HEK293 (cell line): Measurements from ENCODE around the gene SAMD4A.

Source experiments
- CTCF ChIA-PET: fragments of 350-600 bp; formaldehyde crosslinking; extraction: SDS; loops from one replicate; lab custom pipeline; 2021; ENCODE audit warnings: antibody characterized with exemption; lab: Yijun Ruan, JAX
- POLR2A ChIA-PET: fragments of 300-600 bp; formaldehyde crosslinking; extraction: SDS; loops from one replicate; lab custom pipeline; 2020; ENCODE audit warnings: antibody characterized with exemption, inconsistent platforms; lab: Yijun Ruan, JAX
- H3K27ac ChIP-seq: fragments of 200-500 bp; sonication (Bioruptor generic); 2 replicates; pipeline ENCODE4 v1.5.1; 2014; ENCODE audit warnings: low read depth, low read length, control low read depth, inconsistent platforms; ENCODE audit errors: extremely low read depth
- H3K36me3 ChIP-seq, 2 experiments: fragments of 200-500 bp in 1 of 2; sonication (Bioruptor generic) in 1 of 2; 1 replicate in 1 of 2; 2 replicates in 1 of 2; pipeline ENCODE4 v1.5.1; 2014 to 2017; ENCODE audit warnings: inconsistent platforms in 2 of 2, low read length in 2 of 2; ENCODE audit not compliant: control insufficient read depth in 2 of 2, insufficient read depth in 1 of 2
- H3K4me1 ChIP-seq: fragments of 200-500 bp; sonication (Bioruptor generic); 2 replicates; pipeline ENCODE4 v1.5.1; 2014; ENCODE audit warnings: mild to moderate bottlenecking, low read length, inconsistent platforms; ENCODE audit not compliant: control insufficient read depth, insufficient read depth
- H3K4me3 ChIP-seq: 2 replicates; pipeline ENCODE4 v1.5.1; 2011; ENCODE audit warnings: low read depth, mild to moderate bottlenecking, control low read depth, low read length, moderate library complexity
- H3K9me3 ChIP-seq: fragments of 200-500 bp; sonication (Bioruptor generic); 2 replicates; pipeline ENCODE4 v1.5.1; 2014; ENCODE audit warnings: low read depth, low read length, inconsistent platforms; ENCODE audit not compliant: control insufficient read depth, insufficient read depth
- KLF1 ChIP-seq: fragments of 450-650 bp; formaldehyde crosslinking; IDR thresholded peaks from 2 replicates; pipeline ENCODE4 v1.5.1; 2016; ENCODE audit warnings: missing biosample characterization, missing genetic modification characterization
- RBAK ChIP-seq: fragments of 450-650 bp; formaldehyde crosslinking; IDR thresholded peaks from 2 replicates; pipeline ENCODE4 v1.5.1; 2016; ENCODE audit warnings: missing biosample characterization, missing genetic modification characterization
- SP2 ChIP-seq: fragments of 450-650 bp; formaldehyde crosslinking; IDR thresholded peaks from 2 replicates; pipeline ENCODE4 v1.5.1; 2016; ENCODE audit warnings: missing biosample characterization, missing genetic modification characterization
- ZBTB1 ChIP-seq: fragments of 450-650 bp; formaldehyde crosslinking; IDR thresholded peaks from 2 replicates; pipeline ENCODE4 v1.5.1; 2016; ENCODE audit warnings: missing biosample characterization, missing genetic modification characterization
- ZNF133 ChIP-seq: fragments of 450-650 bp; formaldehyde crosslinking; IDR thresholded peaks from 2 replicates; pipeline ENCODE4 v1.5.1; 2016; ENCODE audit warnings: missing biosample characterization, missing genetic modification characterization
- ZNF138 ChIP-seq: fragments of 450-650 bp; formaldehyde crosslinking; IDR thresholded peaks from 2 replicates; pipeline ENCODE4 v1.5.1; 2016; ENCODE audit warnings: missing biosample characterization, missing genetic modification characterization, borderline replicate concordance
- ZNF239 ChIP-seq: fragments of 450-650 bp; formaldehyde crosslinking; IDR thresholded peaks from 2 replicates; pipeline ENCODE4 v1.5.1; 2016; ENCODE audit warnings: missing biosample characterization, missing genetic modification characterization
- ZNF394 ChIP-seq: fragments of 450-650 bp; formaldehyde crosslinking; IDR thresholded peaks from 2 replicates; pipeline ENCODE4 v1.5.1; 2016; ENCODE audit warnings: missing biosample characterization, missing genetic modification characterization, mild to moderate bottlenecking, moderate library complexity, borderline replicate concordance
- ZNF404 ChIP-seq: fragments of 450-650 bp; formaldehyde crosslinking; IDR thresholded peaks from 2 replicates; pipeline ENCODE4 v1.5.1; 2017; ENCODE audit warnings: missing biosample characterization, missing genetic modification characterization
- ZNF48 ChIP-seq: fragments of 450-650 bp; formaldehyde crosslinking; IDR thresholded peaks from 2 replicates; pipeline ENCODE4 v1.5.1; 2016; ENCODE audit warnings: missing biosample characterization, missing genetic modification characterization
- ZNF521 ChIP-seq: fragments of 450-650 bp; formaldehyde crosslinking; IDR thresholded peaks from 2 replicates; pipeline ENCODE4 v1.5.1; 2017; ENCODE audit warnings: missing biosample characterization, mild to moderate bottlenecking, missing genetic modification characterization
- ZNF529 ChIP-seq: fragments of 450-650 bp; formaldehyde crosslinking; IDR thresholded peaks from 2 replicates; pipeline ENCODE4 v1.5.1; 2017; ENCODE audit warnings: missing genetic modification characterization, missing biosample characterization; ENCODE audit not compliant: insufficient replicate concordance
- ZNF555 ChIP-seq: fragments of 450-650 bp; formaldehyde crosslinking; conservative IDR thresholded peaks from 2 replicates; pipeline ENCODE4 v1.5.1; 2017; ENCODE audit warnings: missing biosample characterization, mild to moderate bottlenecking, missing genetic modification characterization, inconsistent platforms
- ZNF571 ChIP-seq: fragments of 450-650 bp; formaldehyde crosslinking; IDR thresholded peaks from 2 replicates; pipeline ENCODE4 v1.5.0; 2017; ENCODE audit warnings: missing biosample characterization, missing genetic modification characterization
- ZNF621 ChIP-seq: fragments of 450-650 bp; formaldehyde crosslinking; IDR thresholded peaks from 2 replicates; pipeline ENCODE4 v1.5.1; 2017; ENCODE audit warnings: missing biosample characterization, missing genetic modification characterization
- ZNF768 ChIP-seq: fragments of 450-650 bp; formaldehyde crosslinking; IDR thresholded peaks from 2 replicates; pipeline ENCODE4 v1.5.1; 2018; ENCODE audit warnings: missing biosample characterization, mild to moderate bottlenecking, missing genetic modification characterization
- TF ChIP-seq, protein P1 (sequence below): fragments of 450-650 bp; formaldehyde crosslinking; conservative IDR thresholded peaks from 2 replicates; pipeline ENCODE4 v1.5.1; 2016; ENCODE audit warnings: low read depth, missing biosample characterization, missing genetic modification characterization
- TF ChIP-seq, protein P2 (sequence below): fragments of 450-650 bp; formaldehyde crosslinking; IDR thresholded peaks from 2 replicates; pipeline ENCODE4 v1.5.1; 2016; ENCODE audit warnings: missing biosample characterization, missing genetic modification characterization, low read depth
- TF ChIP-seq, protein P3 (sequence below): fragments of 450-650 bp; formaldehyde crosslinking; IDR thresholded peaks from 2 replicates; pipeline ENCODE4 v1.5.1; 2016; ENCODE audit warnings: missing biosample characterization, missing genetic modification characterization
- TF ChIP-seq, protein P4 (sequence below): fragments of 450-650 bp; formaldehyde crosslinking; optimal IDR thresholded peaks from 2 replicates; pipeline ENCODE3; 2016; ENCODE audit warnings: missing biosample characterization, mild to moderate bottlenecking, missing genetic modification characterization
- TF ChIP-seq, protein P5 (sequence below): fragments of 450-650 bp; formaldehyde crosslinking; IDR thresholded peaks from 2 replicates; pipeline ENCODE4 v1.5.1; 2016; ENCODE audit warnings: missing biosample characterization, missing genetic modification characterization
- TF ChIP-seq, protein P6 (sequence below): fragments of 450-650 bp; formaldehyde crosslinking; IDR thresholded peaks from 2 replicates; pipeline ENCODE4 v1.5.1; 2017; ENCODE audit warnings: missing biosample characterization, missing genetic modification characterization
- TF ChIP-seq, protein P7 (sequence below): fragments of 450-650 bp; formaldehyde crosslinking; IDR thresholded peaks from 2 replicates; pipeline ENCODE4 v1.5.1; 2017; ENCODE audit warnings: missing biosample characterization, missing genetic modification characterization

SAMD4A gene

DNA sequence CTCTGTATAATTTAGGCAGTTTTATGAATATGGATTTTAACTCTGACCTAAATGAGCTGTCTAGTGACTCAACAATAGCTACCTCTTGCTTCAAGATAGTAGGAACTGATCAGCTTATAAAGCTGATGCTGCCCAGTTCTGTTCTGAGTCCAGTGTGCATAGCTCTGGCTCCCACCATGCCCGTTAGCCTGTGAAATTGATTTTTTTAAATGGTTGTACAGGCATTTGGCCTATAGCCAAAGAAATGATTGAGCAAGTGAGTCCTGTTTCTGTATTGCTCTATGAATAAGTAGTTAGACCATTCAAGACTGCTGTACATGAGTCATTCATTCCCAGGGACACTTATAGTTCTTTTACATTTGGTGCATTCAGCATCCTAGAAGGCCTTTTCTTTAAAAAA lies 36.4 kb downstream of the SAMD4A start:
- ChIA-PET CTCF (interaction anchor here (0.7 kb wide), 1 partner anchor 9 kb away, joined by 4 read pairs; no protein-coding TSS in a partner anchor), POLR2A (no interaction called here)
- TF ChIP-seq ZNF529 (tag by site-specific recombination) (no peak), ZNF521 (tag by site-specific recombination) (no peak), ZNF768 (tag by site-specific recombination) (no peak), ZNF571 (no peak), ZNF394 (tag by site-specific recombination) (no peak)
- TF ChIP-seq, protein P1, sequence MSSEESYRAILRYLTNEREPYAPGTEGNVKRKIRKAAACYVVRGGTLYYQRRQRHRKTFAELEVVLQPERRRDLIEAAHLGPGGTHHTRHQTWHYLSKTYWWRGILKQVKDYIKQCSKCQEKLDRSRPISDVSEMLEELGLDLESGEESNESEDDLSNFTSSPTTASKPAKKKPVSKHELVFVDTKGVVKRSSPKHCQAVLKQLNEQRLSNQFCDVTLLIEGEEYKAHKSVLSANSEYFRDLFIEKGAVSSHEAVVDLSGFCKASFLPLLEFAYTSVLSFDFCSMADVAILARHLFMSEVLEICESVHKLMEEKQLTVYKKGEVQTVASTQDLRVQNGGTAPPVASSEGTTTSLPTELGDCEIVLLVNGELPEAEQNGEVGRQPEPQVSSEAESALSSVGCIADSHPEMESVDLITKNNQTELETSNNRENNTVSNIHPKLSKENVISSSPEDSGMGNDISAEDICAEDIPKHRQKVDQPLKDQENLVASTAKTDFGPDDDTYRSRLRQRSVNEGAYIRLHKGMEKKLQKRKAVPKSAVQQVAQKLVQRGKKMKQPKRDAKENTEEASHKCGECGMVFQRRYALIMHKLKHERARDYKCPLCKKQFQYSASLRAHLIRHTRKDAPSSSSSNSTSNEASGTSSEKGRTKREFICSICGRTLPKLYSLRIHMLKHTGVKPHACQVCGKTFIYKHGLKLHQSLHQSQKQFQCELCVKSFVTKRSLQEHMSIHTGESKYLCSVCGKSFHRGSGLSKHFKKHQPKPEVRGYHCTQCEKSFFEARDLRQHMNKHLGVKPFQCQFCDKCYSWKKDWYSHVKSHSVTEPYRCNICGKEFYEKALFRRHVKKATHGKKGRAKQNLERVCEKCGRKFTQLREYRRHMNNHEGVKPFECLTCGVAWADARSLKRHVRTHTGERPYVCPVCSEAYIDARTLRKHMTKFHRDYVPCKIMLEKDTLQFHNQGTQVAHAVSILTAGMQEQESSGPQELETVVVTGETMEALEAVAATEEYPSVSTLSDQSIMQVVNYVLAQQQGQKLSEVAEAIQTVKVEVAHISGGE = no peak
- TF ChIP-seq, protein P2, sequence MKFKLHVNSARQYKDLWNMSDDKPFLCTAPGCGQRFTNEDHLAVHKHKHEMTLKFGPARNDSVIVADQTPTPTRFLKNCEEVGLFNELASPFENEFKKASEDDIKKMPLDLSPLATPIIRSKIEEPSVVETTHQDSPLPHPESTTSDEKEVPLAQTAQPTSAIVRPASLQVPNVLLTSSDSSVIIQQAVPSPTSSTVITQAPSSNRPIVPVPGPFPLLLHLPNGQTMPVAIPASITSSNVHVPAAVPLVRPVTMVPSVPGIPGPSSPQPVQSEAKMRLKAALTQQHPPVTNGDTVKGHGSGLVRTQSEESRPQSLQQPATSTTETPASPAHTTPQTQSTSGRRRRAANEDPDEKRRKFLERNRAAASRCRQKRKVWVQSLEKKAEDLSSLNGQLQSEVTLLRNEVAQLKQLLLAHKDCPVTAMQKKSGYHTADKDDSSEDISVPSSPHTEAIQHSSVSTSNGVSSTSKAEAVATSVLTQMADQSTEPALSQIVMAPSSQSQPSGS (tag by site-specific recombination) = no peak
- TF ChIP-seq, protein P3, sequence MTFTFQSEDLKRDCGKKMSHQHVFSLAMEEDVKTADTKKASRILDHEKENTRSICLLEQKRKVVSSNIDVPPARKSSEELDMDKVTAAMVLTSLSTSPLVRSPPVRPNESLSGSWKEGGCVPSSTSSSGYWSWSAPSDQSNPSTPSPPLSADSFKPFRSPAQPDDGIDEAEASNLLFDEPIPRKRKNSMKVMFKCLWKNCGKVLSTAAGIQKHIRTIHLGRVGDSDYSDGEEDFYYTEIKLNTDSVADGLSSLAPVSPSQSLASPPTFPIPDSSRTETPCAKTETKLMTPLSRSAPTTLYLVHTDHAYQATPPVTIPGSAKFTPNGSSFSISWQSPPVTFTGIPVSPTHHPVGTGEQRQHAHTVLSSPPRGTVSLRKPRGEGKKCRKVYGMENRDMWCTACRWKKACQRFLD (tag by site-specific recombination) = no peak

DNA sequence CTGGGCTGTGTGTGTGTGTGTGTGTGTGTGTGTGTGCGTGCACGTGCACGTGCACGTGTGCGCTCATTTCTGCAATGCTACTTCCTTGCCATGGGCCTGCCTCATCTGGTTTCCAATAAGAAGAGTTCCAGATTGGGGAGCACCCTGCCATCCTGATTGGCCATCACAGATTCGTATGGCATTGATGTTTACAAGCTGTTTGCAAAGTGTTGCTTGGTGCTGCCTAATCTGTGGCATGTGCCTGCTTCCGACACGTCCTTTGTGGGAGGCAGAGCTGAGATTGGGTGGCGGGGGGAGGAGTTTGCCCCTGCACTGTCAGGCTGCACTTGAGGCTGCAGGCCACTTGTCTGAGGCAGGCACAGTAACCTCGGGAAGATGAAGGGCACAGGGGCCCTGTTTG lies 39.2 kb downstream of the SAMD4A start:
- TF ChIP-seq KLF1 (tag by site-specific recombination) = no peak
- no peak for TF ChIP-seq ZNF133 (tag by site-specific recombination)
- TF ChIP-seq, protein P4, sequence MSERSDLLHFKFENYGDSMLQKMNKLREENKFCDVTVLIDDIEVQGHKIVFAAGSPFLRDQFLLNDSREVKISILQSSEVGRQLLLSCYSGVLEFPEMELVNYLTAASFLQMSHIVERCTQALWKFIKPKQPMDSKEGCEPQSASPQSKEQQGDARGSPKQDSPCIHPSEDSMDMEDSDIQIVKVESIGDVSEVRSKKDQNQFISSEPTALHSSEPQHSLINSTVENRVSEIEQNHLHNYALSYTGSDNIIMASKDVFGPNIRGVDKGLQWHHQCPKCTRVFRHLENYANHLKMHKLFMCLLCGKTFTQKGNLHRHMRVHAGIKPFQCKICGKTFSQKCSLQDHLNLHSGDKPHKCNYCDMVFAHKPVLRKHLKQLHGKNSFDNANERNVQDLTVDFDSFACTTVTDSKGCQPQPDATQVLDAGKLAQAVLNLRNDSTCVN (tag by site-specific recombination) = peak; percentile 23
- TF ChIP-seq, protein P5, sequence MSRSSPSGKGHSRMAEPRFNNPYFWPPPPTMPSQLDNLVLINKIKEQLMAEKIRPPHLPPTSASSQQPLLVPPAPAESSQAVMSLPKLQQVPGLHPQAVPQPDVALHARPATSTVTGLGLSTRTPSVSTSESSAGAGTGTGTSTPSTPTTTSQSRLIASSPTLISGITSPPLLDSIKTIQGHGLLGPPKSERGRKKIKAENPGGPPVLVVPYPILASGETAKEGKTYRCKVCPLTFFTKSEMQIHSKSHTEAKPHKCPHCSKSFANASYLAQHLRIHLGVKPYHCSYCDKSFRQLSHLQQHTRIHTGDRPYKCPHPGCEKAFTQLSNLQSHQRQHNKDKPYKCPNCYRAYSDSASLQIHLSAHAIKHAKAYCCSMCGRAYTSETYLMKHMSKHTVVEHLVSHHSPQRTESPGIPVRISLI (tag by site-specific recombination) = no peak
- TF ChIP-seq ZNF48 = no peak
- TF ChIP-seq, protein P6, sequence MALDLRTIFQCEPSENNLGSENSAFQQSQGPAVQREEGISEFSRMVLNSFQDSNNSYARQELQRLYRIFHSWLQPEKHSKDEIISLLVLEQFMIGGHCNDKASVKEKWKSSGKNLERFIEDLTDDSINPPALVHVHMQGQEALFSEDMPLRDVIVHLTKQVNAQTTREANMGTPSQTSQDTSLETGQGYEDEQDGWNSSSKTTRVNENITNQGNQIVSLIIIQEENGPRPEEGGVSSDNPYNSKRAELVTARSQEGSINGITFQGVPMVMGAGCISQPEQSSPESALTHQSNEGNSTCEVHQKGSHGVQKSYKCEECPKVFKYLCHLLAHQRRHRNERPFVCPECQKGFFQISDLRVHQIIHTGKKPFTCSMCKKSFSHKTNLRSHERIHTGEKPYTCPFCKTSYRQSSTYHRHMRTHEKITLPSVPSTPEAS (tag by site-specific recombination) = 0 out of 2 replicates have a peak, but pooled peaks have one; percentile 13
- no peak for TF ChIP-seq ZNF404
- TF ChIP-seq ZNF239 (tag by site-specific recombination) = no peak
- TF ChIP-seq ZNF138 (tag by site-specific recombination) = no peak
- TF ChIP-seq RBAK (tag by site-specific recombination) = no peak
- TF ChIP-seq, protein P7, sequence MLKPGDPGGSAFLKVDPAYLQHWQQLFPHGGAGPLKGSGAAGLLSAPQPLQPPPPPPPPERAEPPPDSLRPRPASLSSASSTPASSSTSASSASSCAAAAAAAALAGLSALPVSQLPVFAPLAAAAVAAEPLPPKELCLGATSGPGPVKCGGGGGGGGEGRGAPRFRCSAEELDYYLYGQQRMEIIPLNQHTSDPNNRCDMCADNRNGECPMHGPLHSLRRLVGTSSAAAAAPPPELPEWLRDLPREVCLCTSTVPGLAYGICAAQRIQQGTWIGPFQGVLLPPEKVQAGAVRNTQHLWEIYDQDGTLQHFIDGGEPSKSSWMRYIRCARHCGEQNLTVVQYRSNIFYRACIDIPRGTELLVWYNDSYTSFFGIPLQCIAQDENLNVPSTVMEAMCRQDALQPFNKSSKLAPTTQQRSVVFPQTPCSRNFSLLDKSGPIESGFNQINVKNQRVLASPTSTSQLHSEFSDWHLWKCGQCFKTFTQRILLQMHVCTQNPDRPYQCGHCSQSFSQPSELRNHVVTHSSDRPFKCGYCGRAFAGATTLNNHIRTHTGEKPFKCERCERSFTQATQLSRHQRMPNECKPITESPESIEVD (tag by site-specific recombination) = no peak
- no peak for TF ChIP-seq ZBTB1 (tag by site-specific recombination)
- no peak for TF ChIP-seq SP2
- no peak for TF ChIP-seq ZNF555 (tag by site-specific recombination)
- no peak for TF ChIP-seq ZNF621 (tag by site-specific recombination)
- no peaks in the 10 kb centered on the region for H3K36me3 ChIP-seq
- no peaks in the 10 kb centered on the region for H3K4me1 ChIP-seq
- POLR2A ChIA-PET = no interaction called here
- H3K27ac ChIP-seq = no peak overlapping the region
- no peaks in the 10 kb centered on the region for H3K9me3 ChIP-seq
- no peak overlapping the region for H3K4me3 ChIP-seq
- CTCF ChIA-PET = interaction anchor here (1.0 to 1.2 kb wide), 2 partner anchors 85 to 167 kb away, joined by 3 read pairs; no protein-coding TSS in a partner anchor

More for the DNA sequence above, 36.4 kb downstream of the SAMD4A start:
- Histone ChIP-seq H3K27ac (no peak overlapping the region), H3K36me3 (no peaks in the 10 kb centered on the region), H3K4me3 (no peak overlapping the region), H3K4me1 (peaks cover 8% of the 10 kb centered on the region; the same call in 1 of the 2 replicates), H3K9me3 (no peaks in the 10 kb centered on the region)
